PFSK-1 (cell line): ENCODE measurements around the gene UVRAG.

Experiments used
- FOXP2 ChIP-seq: optimal IDR thresholded peaks from 2 replicates; pipeline ENCODE3; 2011; ENCODE audit warnings: borderline replicate concordance, control low read depth, inconsistent platforms; ENCODE audit not compliant: insufficient read depth; ENCODE audit errors: extremely low read length, extremely low read depth
- POLR2AphosphoS5 ChIP-seq: IDR thresholded peaks from 2 replicates; pipeline ENCODE4 v1.6.1; 2012; ENCODE audit warnings: low read depth, mild to moderate bottlenecking, control low read depth, low read length, moderate library complexity
- SIN3A ChIP-seq: IDR thresholded peaks from 2 replicates; pipeline ENCODE4 v1.6.1; 2012; ENCODE audit warnings: mild to moderate bottlenecking, low read length, moderate library complexity, borderline replicate concordance; ENCODE audit not compliant: insufficient read depth
- TAF1 ChIP-seq: IDR thresholded peaks from 2 replicates; pipeline ENCODE4 v1.6.1; 2012; ENCODE audit warnings: low read length, control low read depth, borderline replicate concordance; ENCODE audit not compliant: insufficient read depth
- TF ChIP-seq, protein P1 (sequence below), 2 experiments: IDR thresholded peaks; 2 replicates each; pipeline versions ENCODE4 v1.6.1 to v1.8.0; 2011 to 2012; ENCODE audit warnings: low read depth in 2 of 2, low read length in 2 of 2, control low read depth in 1 of 2, inconsistent platforms in 1 of 2, mild to moderate bottlenecking in 1 of 2, moderate library complexity in 1 of 2; ENCODE audit not compliant: insufficient read depth in 1 of 2

Gene UVRAG

DNA sequence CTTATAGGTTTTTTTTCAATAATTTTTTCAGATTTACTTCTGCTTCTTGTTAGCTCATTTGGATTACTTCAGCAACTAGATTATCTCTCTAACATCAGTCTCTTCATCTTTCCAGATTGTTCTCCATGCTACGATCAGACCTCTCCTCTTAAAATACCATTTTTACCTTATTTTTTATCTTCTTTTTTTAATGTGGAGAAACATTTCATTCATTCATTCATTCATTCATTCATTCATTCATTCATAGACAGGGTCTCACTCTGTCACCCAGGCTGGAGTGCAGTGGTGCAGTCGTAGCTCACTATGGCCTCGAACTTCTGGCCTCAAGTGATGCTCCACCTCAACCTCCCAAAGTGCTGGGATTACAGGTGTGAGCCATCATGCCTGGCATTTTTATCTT lies 189.4 kb downstream of the UVRAG start:
- no peak for TF ChIP-seq POLR2AphosphoS5
- TF ChIP-seq FOXP2: no peak
- no peak for TF ChIP-seq TAF1
- TF ChIP-seq, protein P1, sequence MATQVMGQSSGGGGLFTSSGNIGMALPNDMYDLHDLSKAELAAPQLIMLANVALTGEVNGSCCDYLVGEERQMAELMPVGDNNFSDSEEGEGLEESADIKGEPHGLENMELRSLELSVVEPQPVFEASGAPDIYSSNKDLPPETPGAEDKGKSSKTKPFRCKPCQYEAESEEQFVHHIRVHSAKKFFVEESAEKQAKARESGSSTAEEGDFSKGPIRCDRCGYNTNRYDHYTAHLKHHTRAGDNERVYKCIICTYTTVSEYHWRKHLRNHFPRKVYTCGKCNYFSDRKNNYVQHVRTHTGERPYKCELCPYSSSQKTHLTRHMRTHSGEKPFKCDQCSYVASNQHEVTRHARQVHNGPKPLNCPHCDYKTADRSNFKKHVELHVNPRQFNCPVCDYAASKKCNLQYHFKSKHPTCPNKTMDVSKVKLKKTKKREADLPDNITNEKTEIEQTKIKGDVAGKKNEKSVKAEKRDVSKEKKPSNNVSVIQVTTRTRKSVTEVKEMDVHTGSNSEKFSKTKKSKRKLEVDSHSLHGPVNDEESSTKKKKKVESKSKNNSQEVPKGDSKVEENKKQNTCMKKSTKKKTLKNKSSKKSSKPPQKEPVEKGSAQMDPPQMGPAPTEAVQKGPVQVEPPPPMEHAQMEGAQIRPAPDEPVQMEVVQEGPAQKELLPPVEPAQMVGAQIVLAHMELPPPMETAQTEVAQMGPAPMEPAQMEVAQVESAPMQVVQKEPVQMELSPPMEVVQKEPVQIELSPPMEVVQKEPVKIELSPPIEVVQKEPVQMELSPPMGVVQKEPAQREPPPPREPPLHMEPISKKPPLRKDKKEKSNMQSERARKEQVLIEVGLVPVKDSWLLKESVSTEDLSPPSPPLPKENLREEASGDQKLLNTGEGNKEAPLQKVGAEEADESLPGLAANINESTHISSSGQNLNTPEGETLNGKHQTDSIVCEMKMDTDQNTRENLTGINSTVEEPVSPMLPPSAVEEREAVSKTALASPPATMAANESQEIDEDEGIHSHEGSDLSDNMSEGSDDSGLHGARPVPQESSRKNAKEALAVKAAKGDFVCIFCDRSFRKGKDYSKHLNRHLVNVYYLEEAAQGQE (IDR thresholded peaks at IDR 0.05; ENCODE audit: insufficient read depth in 1 of 2, low read depth in 2 of 2, low read length in 2 of 2): no peak
- TF ChIP-seq SIN3A: no peak

- TF ChIP-seq, protein P1 (IDR thresholded peaks at IDR 0.05; ENCODE audit: insufficient read depth in 1 of 2, low read depth in 2 of 2, low read length in 2 of 2): no peak
- TF ChIP-seq TAF1 (no peak), SIN3A (no peak), POLR2AphosphoS5 (no peak), FOXP2 (no peak)
Measured at GRCh38 chr11:76005756-76006155, 190.7 kb downstream of the UVRAG start.

DNA sequence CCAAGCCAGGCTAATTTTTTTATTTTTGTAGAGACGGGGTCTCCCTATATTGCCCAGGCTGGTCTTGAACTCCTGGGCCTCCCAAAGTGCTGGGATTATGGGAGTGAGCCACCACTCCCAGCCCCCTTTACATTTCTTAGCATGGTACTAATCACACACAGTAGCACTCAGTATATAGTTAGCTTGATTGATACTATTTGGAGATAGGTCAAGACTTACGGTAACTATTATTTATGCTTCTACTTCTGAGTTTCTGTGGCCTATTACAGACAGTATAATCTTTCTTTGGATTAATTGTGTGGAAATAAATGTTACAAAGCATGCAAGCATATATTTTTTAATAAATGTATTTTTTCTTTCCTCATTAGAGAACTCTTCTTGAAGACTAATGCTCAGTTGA lies 192.2 kb downstream of the UVRAG start:
- TF ChIP-seq FOXP2 (no peak), SIN3A (no peak), TAF1 (no peak), POLR2AphosphoS5 (no peak)
- TF ChIP-seq, protein P1 (IDR thresholded peaks at IDR 0.05; ENCODE audit: insufficient read depth in 1 of 2, low read depth in 2 of 2, low read length in 2 of 2): no peak

GRCh38 chr11:76008474-76008873 lies 193.5 kb downstream of the UVRAG start:
- TF ChIP-seq SIN3A (no peak), POLR2AphosphoS5 (no peak), FOXP2 (no peak), TAF1 (no peak)
- TF ChIP-seq, protein P1 (IDR thresholded peaks at IDR 0.05; ENCODE audit: insufficient read depth in 1 of 2, low read depth in 2 of 2, low read length in 2 of 2): no peak

DNA sequence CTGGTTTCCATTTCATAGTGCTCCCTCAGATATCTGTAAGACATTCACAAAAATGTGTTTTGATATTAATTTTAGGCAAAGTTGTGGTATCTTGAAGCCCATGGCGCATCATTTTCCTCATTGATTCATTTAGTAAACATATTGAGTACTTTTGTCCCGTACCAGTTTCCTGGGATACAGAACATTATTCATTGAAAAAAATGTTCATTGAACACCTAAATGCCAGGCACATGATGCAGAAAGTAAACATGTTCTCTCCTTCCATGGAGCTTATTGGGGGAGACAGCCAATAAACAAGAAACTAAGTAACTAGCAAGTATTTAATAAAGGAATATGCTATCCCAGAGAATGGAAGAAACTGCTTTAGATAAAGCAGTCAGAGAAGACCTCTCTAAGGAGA lies 195.0 kb downstream of the UVRAG start:
- TF ChIP-seq POLR2AphosphoS5 (no peak), TAF1 (no peak), FOXP2 (no peak), SIN3A (no peak)
- TF ChIP-seq, protein P1 (IDR thresholded peaks at IDR 0.05; ENCODE audit: insufficient read depth in 1 of 2, low read depth in 2 of 2, low read length in 2 of 2): no peak
